NCI-H510A (cell line): ENCODE measurements around the gene MUSTN1.

ENCODE experiments used
- DNase-seq: peaks from one replicate; lab custom pipeline; 2025; lab: John Stamatoyannopoulos, UW

MUSTN1 gene

DNA sequence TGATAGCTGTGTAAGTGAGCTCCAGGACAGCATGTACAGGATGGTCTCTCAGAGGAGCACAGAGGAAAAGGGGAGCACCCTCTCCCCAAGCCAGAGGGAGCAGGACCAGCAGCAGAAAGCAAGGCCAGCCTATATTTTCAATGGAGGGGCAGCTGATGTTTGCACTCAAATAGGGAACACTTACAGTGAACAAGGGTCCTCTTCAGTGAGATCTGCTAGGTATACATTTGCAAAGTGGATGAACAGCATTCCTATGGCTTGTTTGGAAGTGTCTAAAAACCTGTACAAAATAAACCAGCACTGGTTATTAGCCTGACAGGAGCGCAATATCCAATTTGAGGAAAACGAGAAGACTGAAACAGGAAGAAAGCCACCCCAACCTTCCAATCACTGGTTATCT is 17.6 kb upstream of the MUSTN1 start:
- DNase-seq, result no peak

- DNase-seq, result peak; percentile 27
Measured at GRCh38 chr3:52851348-52851747, 16.5 kb upstream of the MUSTN1 start.

GRCh38 chr3:52849656-52850055 is 14.8 kb upstream of the MUSTN1 start:
- DNase-seq, result no peak

GRCh38 chr3:52848617-52849016 is 13.8 kb upstream of the MUSTN1 start:
- no peak for DNase-seq

DNA sequence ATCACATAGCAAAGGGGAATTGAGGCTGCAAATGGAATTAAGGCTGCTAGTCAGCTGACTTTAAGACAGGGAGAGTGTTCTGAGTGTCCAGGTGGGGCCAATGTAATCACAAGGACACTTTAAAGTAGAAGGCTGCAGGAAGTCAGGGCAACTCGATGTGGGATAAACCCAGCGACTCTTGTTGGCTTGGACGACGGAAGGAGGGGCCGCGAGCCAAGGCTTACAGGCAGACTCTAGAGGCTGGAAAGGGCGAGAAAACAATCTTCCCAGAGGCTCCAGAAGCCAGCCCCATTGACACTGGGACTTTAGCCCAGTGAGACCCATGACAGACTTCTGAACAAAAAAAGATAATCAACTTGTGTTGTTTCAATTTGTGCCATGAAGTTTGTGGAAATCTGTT is 12.9 kb upstream of the MUSTN1 start:
- no peak for DNase-seq

- no peak for DNase-seq
Measured at GRCh38 chr3:52847241-52847640, 12.4 kb upstream of the MUSTN1 start.

- DNase-seq, result no peak
Measured at GRCh38 chr3:52846432-52846965, 11.7 kb upstream of the MUSTN1 start.

- no peak for DNase-seq
Measured at GRCh38 chr3:52845691-52846431, 11.0 kb upstream of the MUSTN1 start.

DNA sequence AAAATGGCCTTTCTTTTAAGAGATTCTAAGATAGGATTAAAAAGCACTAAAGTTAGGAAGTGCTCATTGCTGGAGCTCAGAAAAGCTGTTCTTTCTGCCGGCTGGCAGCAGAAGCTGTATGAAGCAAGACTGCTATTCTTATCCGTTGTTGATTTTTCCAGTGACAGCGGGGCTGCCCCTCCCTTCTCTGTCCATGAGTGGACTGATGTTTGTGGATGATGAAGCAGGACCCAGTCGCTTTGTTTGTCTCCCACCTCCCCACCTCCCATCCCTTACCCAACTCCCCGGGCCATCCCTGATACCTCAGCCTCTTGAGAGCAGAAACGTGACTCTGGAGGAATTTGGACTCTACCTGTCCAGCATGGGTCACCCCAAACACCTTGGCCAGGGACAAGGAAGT is 10.3 kb upstream of the MUSTN1 start:
- DNase-seq, result no peak

- DNase-seq, result no peak
Measured at GRCh38 chr3:52844290-52844975, 9.6 kb upstream of the MUSTN1 start.

- no peak for DNase-seq
Measured at GRCh38 chr3:52843881-52844280, 9.1 kb upstream of the MUSTN1 start.

DNA sequence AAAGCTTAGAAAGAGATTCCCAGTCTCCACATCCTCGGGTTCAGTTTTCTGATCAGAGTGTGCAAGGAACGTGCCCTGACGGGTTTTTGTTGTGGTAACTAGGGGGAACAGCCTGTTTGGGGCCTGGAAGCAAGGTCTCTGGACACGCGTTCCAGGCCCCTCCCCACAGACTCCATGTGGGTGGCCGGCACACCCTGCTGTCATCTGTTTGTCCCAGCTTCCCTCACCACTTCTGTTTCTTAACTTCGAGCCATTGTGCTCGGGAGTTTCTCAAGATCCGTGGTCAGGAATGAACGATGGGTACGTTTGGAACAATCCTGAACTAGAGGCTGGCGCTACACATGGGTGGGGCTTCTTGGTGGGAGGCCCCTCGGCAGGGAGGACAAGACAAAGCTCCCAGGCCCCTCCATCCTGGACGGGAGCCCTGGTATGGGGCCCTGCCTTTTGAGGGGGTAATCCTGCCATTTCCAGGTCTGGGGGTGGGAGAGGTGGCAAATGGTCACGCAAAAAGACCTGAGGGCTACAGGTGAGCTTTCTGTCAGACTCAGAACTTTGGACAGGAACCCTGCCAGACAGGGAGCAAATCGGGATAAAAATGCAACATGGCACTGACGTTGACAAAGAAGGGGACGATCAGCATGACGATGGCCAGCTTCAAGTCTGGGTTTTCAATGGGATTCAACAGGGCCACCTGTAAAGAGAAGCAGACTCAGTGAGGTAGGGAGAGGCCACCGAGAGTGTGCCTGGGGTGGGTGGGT is 8.5 kb upstream of the MUSTN1 start:
- no peak for DNase-seq

GRCh38 chr3:52842424-52842823 is 7.6 kb upstream of the MUSTN1 start:
- DNase-seq, result no peak

GRCh38 chr3:52841981-52842340 is 7.1 kb upstream of the MUSTN1 start:
- no peak for DNase-seq

DNA sequence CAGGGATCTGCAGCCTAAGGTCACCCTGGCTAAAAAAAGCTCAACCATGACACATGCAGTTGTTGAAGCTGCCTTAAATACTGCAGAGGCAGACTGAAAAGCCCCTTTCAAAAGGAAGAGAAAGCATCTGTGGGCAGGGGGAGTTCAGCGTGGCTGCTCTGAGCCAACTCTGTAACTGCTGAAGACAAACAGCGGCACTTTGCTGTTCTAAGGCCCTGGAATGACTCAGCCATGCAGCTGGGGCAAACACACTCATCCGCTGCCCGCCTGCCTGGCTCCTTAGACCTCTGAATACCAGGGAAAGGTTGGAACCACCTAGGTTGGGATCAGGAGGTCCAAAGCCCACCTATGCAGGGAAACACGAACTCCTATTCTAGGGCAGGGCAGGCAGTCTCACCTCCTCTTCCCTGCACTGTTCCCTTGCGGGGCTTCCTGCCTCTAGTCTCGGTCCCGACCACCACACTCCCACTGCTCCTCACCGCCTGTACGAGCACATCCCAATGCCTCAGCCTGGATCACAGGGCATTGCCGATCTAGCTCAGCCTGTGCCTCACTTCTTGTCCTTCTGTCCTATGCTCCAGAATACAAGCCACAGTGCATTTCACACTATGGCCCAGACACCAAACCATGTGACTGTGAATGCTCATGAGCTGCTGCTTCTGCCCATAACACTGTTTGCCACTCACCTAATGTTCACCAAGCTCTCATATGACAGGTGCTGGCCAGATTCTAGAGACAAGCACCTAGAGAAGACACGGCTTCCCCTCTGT is 6.6 kb upstream of the MUSTN1 start:
- DNase-seq, result no peak

- no peak for DNase-seq
Measured at GRCh38 chr3:52839892-52840545, 5.2 kb upstream of the MUSTN1 start.

GRCh38 chr3:52839268-52839575 is 4.4 kb upstream of the MUSTN1 start:
- DNase-seq, result no peak

DNA sequence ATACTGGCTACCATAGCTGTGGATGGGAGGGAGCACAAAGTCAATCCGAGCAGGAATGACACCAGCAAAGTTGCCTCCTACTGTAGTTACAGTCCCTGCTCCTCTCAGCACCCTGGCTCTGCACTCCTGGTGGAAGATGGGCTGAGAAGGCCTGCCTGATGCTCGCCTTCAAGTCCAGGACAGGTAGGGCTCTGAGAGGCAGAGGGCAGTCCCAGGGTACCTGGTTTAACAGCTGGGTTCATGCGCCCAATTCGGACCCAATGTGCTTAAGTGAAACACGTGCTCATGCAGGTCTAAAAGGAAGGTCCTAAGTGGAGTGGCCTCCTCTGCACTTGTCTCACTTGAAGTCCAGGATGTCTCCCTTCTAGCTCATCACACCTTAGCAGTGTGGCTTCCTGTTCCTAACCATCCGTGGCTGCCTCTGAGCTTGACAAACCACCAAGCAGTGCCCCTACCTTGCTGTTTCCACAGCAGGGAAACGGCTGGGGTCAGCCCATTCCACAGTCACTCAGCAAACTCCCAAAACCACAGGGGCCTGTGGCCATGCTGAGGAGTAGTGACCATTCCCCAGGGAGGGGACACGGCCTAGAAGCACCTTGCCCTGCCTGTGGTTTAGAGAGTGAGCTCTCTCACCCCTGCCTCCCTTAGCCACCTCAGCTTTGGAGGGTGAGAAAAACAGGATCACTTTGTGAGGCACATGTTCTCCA is 3.9 kb upstream of the MUSTN1 start:
- DNase-seq, result no peak

DNA sequence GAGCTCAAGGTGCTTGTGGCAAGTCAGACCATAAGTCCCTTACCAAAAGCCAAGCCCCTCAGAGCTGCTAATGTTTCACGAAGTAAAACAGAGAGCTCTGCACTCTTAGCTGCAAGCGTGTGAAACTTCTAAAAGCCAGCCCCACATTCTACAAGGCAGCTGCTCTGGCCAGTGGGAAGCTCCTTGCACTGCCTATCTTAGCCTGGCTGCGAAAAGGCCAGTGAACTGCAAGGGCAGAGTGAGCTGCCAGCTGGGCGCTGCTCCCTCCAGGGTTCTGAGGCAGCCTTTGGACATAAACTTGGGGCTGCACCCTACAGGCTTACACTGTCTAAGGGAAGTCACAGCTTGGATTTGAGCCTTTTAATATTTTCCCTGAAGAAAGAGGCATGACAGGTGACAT is 2.2 kb upstream of the MUSTN1 start:
- DNase-seq, result no peak

- DNase-seq, result no peak
Measured at GRCh38 chr3:52836471-52836845, 1.6 kb upstream of the MUSTN1 start.

DNA sequence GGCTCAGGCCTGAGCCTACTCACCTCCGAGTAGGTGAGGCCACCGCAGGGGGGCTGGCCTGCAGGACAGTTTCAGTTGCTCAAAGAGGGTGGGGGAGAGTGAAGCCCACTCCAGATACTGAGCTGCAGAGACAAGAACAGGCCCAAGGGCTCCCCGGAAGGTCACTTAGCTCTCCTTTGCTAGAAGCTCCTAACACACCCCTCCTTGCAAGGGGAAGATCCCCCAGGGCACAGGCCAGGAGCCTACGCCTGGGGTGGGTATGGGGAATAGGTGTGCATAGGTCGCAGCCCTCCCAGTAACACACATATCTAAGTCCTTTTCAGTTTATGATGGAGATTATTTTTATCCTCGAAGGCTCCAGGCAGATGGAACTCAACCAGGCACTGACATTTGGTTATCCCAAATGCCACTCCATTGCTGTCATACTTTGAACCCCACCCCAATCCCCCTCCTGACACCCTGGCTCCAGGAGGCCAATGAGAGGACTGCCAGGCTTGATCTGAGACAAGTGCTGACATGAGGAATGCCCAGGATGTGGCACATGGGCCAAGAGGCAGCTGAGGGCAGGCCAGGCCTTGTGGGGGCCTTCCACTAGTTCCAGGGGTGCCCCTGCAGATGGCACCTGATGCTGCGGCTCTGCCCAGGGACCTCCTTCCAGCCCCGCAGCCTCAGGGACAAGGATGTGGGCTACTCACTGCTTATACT is 1.1 kb upstream of the MUSTN1 start:
- no peak for DNase-seq
